Astrocyte (in vitro differentiated cells and primary cell): Measurements from ENCODE around the gene PRKG1.

Experiments
- CTCF ChIP-seq: IDR thresholded peaks from 2 replicates; pipeline ENCODE4 v1.5.1; 2011; ENCODE audit warnings: low read depth, mild to moderate bottlenecking, inconsistent platforms, low read length, moderate library complexity; ENCODE audit not compliant: insufficient read depth
- EZH2 ChIP-seq: IDR thresholded peaks from 2 replicates; pipeline ENCODE4 v1.6.1; 2012; ENCODE audit warnings: mild to moderate bottlenecking, low read length, inconsistent platforms; ENCODE audit not compliant: insufficient read depth

- TF ChIP-seq CTCF (no peak), EZH2 (no peak)
Measured at GRCh38 chr10:51522858-51523257, 448.6 kb downstream of the PRKG1 start.
